Kidney tubule cell (primary cell): ENCODE data around the gene EYS.
"Not testable (repeated sequence)": the region's sequence is repeated elsewhere in the genome, so short reads cannot be mapped to it uniquely, and the experiment has no call there.

Experiments
- DNase-seq: peaks from one replicate; pipeline ENCODE4 v3.0.0-alpha.2; 2018; ENCODE audit warnings: low spot score

The EYS gene

DNA sequence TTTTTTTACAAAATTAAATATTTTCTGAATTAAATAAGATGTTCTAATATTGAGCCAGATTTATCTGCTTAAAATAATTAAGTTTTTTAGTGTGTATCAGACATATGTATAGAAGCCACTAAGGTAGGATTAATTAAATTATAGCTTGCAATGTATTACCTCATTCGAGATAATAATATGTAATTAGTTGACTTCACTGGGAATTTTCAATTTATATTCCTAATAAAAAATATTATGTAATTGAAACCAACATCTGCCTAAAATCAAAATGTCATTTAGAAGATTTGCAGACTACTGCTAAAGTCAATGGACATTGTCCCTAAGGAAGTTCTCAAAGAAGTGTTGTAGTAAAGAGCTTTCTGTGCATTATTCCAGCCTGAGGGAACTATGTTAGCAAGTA is 254.7 kb downstream of the EYS start:
- DNase-seq, result no peak

DNA sequence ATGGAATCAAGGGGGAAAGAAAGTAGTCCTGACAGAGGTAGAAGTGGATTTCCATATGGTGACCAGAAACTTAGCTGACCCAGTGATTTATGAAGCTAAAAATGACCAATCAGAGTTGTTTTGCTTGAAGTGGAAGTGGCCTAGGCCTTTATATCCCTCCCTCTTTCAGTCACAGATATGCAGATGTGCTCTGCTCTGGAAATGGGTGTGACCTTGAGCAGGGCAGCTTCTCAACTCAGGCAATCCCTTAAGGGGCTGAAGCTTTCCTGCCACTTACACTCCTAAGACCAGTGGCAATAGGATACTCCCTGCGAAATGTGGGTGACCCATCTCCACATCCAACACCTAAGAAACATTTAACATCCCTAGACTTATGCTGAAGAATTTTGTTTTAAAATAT is 256.6 kb downstream of the EYS start:
- no peak for DNase-seq

DNA sequence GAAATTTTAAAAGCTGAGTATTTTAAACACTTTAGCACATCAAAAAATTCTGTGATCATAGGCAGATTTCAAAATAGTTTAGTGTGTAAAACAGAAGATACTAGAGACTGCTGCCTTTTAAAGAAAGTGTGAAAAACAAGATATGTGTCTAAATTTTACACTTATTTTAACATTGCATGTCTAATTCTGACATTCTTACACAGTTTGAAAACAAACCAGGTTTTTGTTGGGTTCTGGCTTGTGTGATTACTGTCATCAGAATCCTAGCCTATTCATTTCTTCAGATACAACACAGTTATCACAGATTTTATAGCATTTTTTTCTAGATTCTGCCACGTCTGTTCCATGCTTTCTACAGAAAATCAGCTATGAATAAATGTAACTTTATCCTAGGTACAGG is 257.1 kb downstream of the EYS start:
- no peak for DNase-seq

- no peak for DNase-seq
Observed at GRCh38 chr6:65448866-65449265, 258.2 kb downstream of the EYS start.

DNA sequence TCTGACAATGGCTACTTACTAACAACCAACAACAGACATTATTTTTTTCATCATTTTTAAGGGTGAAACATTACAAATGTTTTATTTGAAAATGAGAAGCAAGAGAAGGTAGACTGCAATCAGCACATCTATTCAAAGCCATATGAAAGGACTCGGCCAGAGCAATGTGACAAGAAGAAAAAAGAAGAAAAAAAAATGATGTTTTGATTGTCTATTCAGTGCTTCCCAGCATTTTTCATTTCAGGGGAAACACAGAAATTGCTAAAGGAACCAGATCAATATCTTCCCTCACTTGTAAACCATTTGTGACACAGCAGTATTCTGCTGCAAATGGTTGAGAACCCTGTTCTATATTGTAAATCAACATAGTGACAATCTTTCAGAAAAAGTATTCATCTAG is 270.7 kb downstream of the EYS start:
- DNase-seq, result no peak

- DNase-seq, result no peak
Observed at GRCh38 chr6:65416621-65417020, 290.4 kb downstream of the EYS start.

DNA sequence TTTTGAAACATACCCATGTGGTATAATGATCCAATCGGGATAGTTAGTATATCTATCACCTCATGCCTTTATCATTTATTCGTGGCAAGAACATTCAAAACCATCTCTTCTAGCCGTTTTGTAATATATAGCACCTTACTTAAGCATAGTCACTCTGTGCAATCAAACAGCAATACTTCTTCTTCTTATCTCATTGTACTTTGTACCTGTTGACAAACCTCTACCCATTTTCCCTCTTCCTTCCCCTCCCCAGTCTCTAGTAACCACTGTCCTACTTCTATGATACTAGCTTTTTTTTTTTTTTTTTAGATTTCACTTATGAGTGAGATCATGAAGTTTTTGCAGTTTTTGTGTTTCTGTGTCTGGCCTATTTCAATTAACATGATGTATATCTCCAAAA is 296.7 kb downstream of the EYS start:
- no peak for DNase-seq

DNA sequence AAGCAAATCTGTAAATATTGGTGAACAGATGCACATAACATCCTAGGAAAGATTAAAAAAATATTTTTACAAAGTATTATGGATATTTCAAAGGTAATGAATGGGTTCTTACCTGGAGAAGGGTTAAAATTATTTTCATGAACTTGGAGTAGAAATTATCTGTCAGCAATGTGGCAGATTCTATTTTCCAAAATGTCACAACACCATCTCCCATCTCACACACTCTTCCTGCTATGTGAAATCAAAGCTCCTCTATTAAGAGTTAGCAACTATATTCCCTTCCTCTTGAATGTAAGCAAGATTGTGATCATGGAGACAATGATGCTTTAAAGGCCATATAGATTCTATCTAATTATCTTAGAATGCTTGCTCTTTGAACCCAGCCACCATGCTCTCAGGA is 304.5 kb downstream of the EYS start:
- DNase-seq, result no peak

DNA sequence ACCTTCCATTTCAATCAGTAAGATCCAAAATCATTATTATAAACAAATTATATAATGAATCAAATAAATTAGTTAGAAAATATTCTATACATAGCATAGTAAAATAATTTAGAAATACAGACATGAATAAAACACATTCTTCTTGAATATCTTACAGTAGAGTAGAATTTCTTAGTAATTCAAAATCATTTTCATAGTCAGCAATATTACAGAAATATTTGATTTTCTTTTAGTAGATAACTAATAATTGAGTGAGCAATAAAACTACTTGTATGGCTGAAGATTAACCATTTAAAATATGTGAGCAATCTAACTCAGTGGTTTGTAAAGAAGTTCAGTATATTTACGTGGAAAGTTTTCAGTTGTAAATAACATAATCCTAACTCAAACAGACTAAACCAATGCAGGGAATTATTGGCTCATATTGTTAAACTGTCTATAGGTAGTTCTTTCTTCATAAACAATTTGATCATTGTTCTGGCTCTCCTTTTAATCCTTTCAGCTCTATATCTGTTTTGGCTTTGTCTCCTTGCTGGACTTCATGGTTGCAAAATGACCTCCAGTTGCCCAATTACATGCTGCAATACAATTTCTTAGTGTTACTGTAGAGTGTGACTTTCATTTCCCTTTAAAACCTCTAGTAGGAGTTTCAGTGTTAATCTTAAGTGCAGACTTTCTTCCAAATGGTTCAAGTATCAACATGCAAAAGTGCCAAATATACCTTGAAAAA is 307.5 kb downstream of the EYS start:
- DNase-seq, result no peak

- no peak for DNase-seq
Observed at GRCh38 chr6:65398851-65399250, 308.2 kb downstream of the EYS start.

GRCh38 chr6:65350530-65350929 is 356.5 kb downstream of the EYS start:
- no peak for DNase-seq

GRCh38 chr6:65302655-65303054 is 404.4 kb downstream of the EYS start:
- DNase-seq, result not testable (repeated sequence)

DNA sequence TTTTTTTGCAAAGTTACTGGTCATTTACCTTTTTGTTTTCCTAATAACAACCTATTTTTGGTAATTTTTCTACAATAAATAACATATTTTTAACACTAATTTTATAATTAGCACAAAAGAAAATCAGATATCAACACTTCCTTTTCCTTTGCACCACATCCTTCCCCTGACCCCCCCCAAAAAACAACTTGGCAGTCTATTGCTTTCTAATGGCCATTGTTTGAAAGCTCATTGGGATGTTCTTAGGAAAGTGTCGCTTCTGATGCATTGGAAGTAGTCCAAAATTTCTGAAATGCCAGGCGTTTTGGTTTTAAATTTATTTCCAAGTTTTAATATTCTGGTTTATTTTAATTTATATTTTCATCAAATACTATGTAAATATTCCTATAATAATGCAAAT is 407.8 kb downstream of the EYS start:
- DNase-seq, result no peak

- DNase-seq, result no peak
Observed at GRCh38 chr6:65295812-65296211, 411.2 kb downstream of the EYS start.

GRCh38 chr6:65289491-65289890 is 417.5 kb downstream of the EYS start:
- DNase-seq, result peak; percentile 18

DNA sequence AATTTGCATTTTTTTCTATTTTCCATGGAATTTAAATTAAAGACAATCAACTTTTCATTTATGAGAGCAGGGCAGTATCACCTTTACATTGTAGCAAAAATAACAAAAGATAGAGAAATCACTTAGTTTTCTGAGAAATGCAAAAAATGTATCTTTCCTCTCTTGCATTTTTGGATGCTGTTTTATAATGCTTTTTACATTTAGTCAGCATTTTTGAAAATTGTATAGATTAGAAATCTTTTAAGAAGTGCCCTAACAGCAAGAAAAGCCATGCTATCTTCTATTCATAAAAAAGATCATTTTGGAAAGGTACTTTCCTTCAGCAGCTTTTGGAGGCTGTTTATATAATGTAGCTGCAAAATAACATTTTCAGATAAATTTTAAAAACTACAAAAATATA is 421.8 kb downstream of the EYS start:
- DNase-seq, result no peak

DNA sequence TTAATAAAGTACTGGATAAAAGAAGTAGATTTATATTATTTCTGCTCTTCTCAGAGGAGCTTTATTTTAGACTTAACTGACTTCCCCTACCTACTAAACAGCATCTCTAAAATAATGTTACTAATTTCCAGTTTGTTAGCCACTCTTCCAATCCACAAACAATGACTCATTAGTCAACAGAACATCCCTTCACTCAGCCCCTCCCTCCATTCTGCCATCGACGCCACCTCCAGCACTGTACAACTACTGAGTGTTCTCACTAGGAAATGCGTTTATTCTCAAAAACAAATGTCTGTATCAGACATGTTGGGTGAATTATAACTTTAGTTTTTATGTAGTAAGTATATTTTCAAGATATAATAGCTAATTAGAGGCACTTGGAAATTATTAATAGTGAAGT is 427.0 kb downstream of the EYS start:
- DNase-seq, result no peak

DNA sequence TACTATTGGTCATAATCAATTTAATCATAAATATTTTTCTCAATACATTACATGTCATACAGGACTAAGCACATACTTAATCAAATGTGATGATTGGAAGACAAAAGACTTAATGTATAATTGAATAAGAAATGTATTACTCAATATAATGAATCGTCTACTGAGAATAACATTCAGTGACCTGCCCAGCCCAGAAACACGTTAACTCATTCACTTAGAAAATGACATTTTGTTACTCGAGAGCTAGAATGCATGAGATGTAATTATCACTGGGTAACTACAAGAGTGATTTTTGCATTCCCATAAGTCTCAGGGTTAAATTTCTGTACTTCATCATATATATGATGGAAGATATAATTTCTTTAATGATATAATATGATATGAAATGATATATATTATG is 444.8 kb downstream of the EYS start:
- no peak for DNase-seq

DNA sequence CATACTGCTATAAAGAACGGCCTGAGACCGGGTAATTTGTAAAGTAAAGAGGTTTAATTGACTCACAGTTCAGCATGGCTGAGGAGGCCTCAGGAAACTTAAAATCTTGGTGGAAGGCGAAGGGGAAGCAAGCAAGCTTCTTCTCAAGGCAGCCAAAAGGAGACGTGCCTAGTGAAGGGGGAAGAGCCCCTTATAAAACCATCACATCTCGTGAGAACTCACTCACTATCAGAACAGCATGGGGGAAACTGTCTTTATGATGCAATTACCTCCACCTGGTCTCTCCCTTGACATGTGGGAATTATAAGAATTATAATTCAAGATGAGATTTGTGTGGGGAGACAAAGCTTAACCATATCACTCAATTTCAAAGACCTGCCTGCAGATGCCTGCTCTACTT is 447.0 kb downstream of the EYS start:
- DNase-seq, result no peak

DNA sequence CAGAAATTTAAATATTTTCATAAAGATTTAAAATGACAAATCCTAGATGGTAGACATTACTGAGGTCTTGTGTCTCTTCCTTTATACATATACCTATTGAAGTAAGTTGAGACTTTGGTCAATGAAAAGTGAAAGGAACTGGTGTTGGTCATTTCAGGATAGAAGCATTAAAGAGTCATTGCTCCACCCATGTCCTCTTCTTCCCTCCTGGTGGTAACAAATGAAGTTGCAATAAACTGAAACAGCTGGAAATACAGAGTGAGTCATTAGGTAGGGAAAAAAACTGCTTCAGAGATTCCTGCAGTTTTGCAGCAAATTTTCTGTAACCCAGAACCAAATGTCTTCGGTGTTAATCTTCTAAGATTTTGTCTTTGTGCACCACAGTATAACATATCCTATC is 448.0 kb downstream of the EYS start:
- peak; percentile 31 for DNase-seq

DNA sequence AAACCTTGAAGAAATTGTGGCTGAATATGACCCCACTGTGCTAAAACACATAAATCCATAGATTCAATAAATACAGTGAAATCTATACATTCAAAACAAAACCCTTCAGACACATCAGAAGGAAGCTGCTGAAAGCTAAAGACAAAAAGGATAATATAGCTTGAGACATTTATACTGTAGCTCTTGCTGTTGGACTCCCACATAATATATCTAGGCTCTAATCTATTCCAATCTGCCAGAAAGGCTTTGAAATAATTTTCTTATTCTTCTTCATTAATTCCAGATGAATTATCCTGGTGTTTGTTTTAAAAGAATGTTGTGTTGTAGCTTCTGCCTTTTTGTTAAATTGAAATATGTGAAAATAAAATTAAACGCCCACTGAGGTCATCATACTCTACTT is 454.0 kb downstream of the EYS start:
- no peak for DNase-seq

GRCh38 chr6:65248101-65248610 is 458.9 kb downstream of the EYS start:
- DNase-seq, result no peak

DNA sequence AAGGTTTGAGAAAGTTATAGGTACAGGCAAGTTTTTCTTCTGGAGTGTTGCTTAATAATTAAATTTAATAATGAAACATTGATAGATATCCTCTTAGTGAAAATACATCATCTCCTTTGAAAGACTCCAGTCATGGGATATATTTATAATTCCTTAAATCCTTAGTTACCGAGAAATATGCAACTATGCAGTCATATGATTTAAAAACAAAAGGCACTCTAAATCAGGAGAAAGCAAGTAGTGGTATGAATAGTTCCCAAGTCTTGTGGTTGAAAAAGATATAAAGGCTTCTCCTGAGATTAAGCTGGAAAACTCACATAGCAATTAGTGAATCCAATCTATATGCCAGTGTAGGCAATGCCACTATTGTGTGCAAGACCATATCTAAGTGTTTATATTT is 475.4 kb downstream of the EYS start:
- no peak for DNase-seq

GRCh38 chr6:65229825-65230224 is 477.2 kb downstream of the EYS start:
- DNase-seq, result no peak
